Stimulated activated CD8-positive, alpha-beta memory T cell treated with anti-CD3 and anti-CD28 coated beads, Interleukin-12 subunit alpha, Interleukin-12 subunit beta, amount 100 ng/mL, for 1 hour (primary cell): ENCODE results near the gene HSPA12A.

Experiments used
- DNase-seq: peaks from one replicate; pipeline ENCODE4 v3.0.0-alpha.2; 2020; ENCODE audit warnings: low read depth

Gene HSPA12A

GRCh38 chr10:116743266-116744064 lies 1.1 kb upstream of the HSPA12A start:
- no peak for DNase-seq

DNA sequence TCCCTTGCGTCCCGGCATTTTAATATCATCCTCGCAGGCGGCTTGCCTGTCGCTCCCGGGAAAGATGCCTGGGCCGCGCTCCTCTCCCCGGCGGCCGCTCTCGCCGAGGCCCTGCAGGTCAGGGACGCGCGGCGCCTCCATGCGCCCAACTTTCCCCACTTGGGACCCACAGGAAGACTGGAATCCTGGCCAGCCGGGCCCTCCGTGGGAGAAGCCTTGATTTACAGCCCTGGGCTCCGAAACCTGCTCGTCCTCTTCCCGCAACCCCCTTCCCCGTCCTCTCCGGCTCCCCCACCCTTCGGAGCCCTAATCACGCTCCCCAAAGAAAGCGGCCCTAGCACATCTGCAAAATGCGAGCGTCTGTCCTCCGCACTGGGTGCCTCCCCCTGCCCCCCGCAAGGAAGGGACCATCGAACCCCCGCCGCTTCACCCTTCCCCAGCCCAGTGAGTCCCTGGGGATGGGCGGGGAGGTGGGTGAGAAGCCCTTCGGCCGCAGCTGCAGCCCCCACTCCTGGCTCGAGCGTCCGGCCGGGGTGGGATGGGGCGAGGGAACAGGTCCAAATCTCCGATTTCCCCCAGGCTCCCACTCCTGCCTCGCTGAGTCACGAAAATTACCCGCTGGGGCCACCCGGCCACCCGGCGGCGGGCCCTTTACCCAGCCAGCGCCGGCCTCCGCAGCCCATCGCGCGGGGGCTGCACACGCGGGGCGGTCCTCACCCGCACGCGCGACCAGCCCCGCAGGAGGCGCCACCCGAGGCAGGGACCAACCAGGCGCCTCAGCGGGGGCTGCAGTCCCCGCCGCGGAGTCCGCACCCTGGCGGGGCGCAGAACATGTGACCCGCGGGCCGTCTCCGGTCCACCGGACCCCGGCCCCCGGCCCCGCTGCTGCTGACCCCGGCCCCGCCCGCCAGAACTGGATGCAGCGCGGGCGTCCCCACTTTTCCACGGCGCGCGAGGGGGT lies 695 bp downstream of the HSPA12A start:
- DNase-seq, result no peak

GRCh38 chr10:116740971-116741370 lies 1.4 kb downstream of the HSPA12A start:
- DNase-seq, result no peak

GRCh38 chr10:116738339-116738738 lies 4.0 kb downstream of the HSPA12A start:
- no peak for DNase-seq

DNA sequence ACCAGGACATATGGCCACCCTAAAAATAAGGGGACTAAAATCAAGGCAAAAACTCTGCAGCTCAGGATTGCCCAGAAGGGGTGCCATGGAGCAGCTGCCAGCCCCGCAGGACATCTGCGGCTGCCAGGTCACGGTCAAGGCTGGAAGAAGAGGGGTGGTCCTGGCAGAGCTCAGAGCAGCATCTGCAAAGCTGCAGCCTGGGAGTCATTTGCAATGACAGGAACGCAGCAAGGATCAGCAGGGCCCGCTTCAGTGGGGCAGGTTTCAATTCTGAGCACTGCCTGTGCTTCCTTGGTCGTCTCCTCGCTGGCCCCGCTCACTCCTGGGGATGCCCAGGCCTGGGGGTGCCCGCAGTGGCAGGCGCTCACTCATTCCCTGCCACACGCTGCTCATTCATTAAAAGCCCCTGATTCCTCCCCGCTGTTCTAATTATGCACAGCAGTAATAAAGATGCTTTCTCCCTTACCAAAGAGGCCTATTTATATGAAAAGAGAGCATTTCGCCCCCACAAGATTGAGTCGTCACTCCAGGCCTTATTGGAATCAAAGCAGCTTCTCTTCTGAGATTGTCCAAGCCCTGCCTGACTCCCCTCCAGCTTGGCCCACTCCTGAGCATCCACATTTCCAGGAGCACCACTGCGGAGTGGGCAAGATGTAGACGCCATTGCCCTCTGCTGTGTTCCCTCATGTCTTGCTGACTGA lies 4.6 kb downstream of the HSPA12A start:
- no peak for DNase-seq

- DNase-seq, result no peak
These were observed 8.8 kb downstream of the HSPA12A start for GRCh38 chr10:116733566-116733965.

- no peak for DNase-seq
These were observed 9.8 kb downstream of the HSPA12A start for GRCh38 chr10:116732573-116732972.

GRCh38 chr10:116730464-116731260 lies 11.7 kb downstream of the HSPA12A start:
- DNase-seq, result no peak

GRCh38 chr10:116729243-116729642 lies 13.1 kb downstream of the HSPA12A start:
- no peak for DNase-seq

GRCh38 chr10:116728526-116729096 lies 13.8 kb downstream of the HSPA12A start:
- no peak for DNase-seq

- DNase-seq, result no peak
These were observed 18.7 kb downstream of the HSPA12A start for GRCh38 chr10:116723428-116724281.

DNA sequence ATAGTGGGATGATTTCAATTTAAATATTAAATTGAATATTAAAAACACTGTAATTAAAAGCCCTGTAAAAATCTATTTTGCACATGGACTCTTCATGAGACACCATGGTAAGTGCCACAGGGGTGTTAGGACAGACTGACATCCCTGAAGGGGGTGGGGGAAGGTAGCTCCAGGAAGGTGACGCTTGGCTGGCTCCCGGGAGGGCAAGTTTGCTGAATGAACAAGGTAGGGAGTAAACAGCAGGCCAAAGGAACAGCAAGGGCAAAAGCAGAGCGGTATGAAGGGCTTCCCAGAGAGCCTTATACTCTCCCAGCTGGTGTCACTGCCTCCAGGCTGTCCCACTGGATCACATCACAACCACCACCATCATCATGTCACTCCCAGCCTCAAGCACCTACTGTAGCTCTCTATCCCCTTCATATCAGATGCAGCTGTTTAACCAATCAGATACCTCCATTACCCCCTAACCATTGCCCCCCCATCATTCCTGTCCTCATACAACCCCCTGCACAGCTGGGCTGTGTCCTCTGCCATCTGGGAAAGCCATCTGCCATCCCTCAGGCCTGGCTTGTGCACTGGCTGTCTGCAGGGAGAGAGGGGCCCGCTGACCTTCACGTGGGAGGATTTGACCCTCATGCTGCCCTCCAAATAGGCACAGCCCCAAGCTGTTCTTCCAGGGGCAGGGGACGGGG lies 19.5 kb downstream of the HSPA12A start:
- no peak for DNase-seq

DNA sequence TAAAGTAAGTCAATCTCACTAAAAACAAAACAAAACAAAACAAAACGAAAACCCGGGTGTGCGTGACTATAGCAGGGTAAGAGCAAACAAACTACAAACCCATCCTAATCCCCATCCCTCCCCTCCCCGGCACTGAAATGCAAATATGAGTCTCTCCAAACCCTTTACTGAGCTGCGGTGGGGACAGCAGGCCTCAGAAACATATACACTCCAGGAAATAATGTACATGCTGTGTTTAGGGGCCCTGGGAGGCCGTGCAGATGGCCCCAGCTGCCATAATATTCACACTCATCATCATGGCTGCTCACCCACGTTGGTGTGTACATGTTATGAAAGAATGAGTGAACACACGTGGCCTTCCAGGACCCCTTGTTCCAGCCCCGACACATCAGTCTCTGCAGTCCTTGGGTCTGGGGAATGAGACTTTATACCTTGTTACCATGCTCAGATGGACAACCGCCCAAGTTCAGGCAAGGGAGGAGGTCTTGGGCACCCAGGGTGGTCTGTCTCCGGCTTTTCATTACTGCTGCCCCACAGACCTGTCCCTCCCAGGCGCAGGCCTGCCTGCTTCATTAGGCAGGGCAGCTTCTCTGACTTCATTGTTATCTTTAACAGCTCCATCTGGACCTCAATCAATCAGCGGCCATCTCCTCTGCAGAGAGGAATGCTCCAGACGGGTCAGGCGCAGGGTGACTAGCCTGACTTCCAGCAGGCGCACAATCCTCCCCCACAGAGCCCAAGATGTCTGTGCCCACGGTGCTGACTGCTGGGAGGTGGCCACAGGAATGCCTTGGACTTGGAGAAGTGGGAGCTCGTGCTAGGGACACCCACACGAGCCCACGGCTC lies 20.6 kb downstream of the HSPA12A start:
- DNase-seq, result no peak

DNA sequence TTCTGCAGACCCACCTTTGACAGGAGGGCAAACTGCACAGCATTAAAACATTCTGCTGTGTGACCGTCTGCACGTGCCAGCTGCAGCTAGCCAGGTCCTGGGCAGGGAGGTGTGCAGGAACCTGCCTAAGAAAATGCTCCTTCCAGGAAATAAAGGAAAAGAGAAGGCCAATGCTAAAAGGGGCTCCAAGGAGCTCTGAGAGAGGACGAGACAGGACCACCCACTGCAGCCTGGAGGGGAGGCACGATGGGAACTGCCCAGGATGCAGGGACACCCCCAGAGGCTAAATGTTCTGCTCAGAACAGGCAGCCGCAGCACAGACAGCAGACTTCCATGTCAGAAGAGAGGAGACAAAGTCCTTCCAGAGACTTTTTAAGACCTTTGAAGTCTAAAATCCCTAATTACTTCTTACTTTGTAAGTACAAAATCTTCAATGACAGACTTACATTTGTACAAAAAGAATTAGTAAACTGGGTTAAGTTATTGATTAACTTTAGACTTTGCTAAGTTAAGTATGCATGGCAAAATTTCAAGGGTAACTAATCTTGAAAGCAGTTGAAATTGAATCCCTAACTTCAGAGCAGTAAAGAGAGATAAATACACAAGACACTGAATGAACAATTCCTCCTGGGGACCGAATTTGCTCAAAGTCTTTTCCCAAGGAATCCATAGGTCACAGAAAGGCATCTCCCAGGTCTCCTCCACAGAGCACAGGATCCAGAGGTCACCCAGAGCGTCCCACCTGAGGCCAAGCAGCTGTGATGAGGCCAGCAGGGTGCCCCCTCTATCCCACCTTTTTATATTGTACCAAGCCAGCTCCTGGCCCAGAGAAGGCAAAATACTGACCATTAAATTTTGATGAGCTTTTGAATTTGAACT lies 21.5 kb downstream of the HSPA12A start:
- DNase-seq, result no peak

- DNase-seq, result no peak
These were observed 22.1 kb downstream of the HSPA12A start for GRCh38 chr10:116720241-116720643.

GRCh38 chr10:116719804-116720203 lies 22.6 kb downstream of the HSPA12A start:
- DNase-seq, result no peak

- no peak for DNase-seq
These were observed 24.3 kb downstream of the HSPA12A start for GRCh38 chr10:116718058-116718457.

DNA sequence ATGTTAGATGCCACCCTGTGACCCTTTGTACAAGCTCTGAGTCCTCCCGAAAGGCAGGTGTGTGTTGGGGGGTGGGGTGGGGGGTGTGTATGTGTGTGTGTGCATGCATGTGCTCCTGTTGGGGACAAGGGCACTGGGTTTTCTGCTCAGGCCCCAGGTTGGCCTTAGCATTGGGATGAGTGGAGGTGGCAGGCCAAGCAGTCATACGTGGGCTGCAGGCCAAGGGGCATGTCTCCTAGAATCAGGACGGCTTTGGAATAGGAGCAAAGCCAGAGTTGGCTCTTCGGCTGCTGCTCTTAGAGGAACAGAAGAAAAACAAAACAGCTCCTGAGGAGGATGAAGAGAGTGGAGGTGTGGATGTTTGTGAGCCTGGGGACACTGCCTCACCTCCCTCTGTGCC lies 26.0 kb downstream of the HSPA12A start:
- DNase-seq, result no peak
